SK-N-SH (cell line): Measurements from ENCODE around the gene OXA1L. TPM values are rescaled to one million over a fixed set of nuclear protein-coding genes. Genes with fewer than 3 reads are reported as not detected.

Experiments used
- CTCF ChIA-PET: fragments of 300-600, 350-600 bp; formaldehyde crosslinking; extraction: SDS; loops from one replicate; lab custom pipeline; 2021; lab: Yijun Ruan, JAX
- POLR2A ChIA-PET: fragments of 350-600 bp; sonication (Branson Sonifier 250); formaldehyde crosslinking; extraction: SDS; loops from one replicate; lab custom pipeline; 2020; ENCODE audit warnings: antibody characterized with exemption, inconsistent platforms; lab: Yijun Ruan, JAX
- DNase-seq: peaks from one replicate; pipeline ENCODE4 v3.0.0; 2012
- H2AFZ ChIP-seq: fragments of 200-600 bp; sonication (generic); 2 replicates; pipeline ENCODE4 v1.8.1; 2016; ENCODE audit warnings: antibody characterized with exemption, mild to moderate bottlenecking, low read depth
- H3F3A ChIP-seq: fragments of 200-600 bp; sonication (generic); replicated peaks from 2 replicates; pipeline ENCODE3; 2016; ENCODE audit warnings: antibody characterized with exemption, mild to moderate bottlenecking; ENCODE audit not compliant: insufficient read depth
- H3K27ac ChIP-seq, 2 experiments: fragments of 200-500 bp in 1 of 2; fragments of 200-600 bp in 1 of 2; sonication (Bioruptor generic) in 1 of 2; sonication (generic), shearing (Covaris generic) in 1 of 2; 2 replicates each; pipeline versions ENCODE4 v1.5.1 to v1.6.1; 2014 to 2016; ENCODE audit warnings: low read depth in 2 of 2, inconsistent platforms in 1 of 2, low read length in 1 of 2, mild to moderate bottlenecking in 1 of 2, mixed read lengths in 1 of 2
- H3K27me3 ChIP-seq: fragments of 200-600 bp; sonication (generic), shearing (Covaris generic); 2 replicates; pipeline ENCODE4 v1.6.1; 2016; ENCODE audit warnings: mixed run types; ENCODE audit not compliant: insufficient read depth
- H3K36me3 ChIP-seq, 2 experiments: fragments of 200-500 bp in 1 of 2; fragments of 200-600 bp in 1 of 2; sonication (Bioruptor generic) in 1 of 2; sonication (generic) in 1 of 2; replicated peaks in 1 of 2; 2 replicates each; pipeline versions ENCODE3 to v1.5.1; 2014 to 2016; ENCODE audit warnings: low read length in 1 of 2, mild to moderate bottlenecking in 1 of 2; ENCODE audit not compliant: insufficient read depth in 2 of 2, control insufficient read depth in 1 of 2
- H3K4me1 ChIP-seq, 2 experiments: fragments of 200-500 bp in 1 of 2; fragments of 200-600 bp in 1 of 2; sonication (Bioruptor generic) in 1 of 2; sonication (generic), shearing (Covaris generic) in 1 of 2; 2 replicates each; pipeline versions ENCODE4 v1.5.1 to v1.6.1; 2014 to 2016; ENCODE audit warnings: low read depth in 1 of 2, low read length in 1 of 2, mixed run types in 1 of 2; ENCODE audit not compliant: insufficient read depth in 2 of 2, control insufficient read depth in 1 of 2
- H3K4me2 ChIP-seq: fragments of 200-600 bp; sonication (generic), shearing (Covaris generic); 2 replicates; pipeline ENCODE4 v1.6.1; 2017; ENCODE audit warnings: mixed run types
- H3K4me3 ChIP-seq, 2 experiments: fragments of 200-500 bp in 1 of 2; fragments of 200-600 bp in 1 of 2; sonication (Bioruptor generic) in 1 of 2; sonication (generic), shearing (Covaris generic) in 1 of 2; 2 replicates each; pipeline versions ENCODE4 v1.5.1 to v1.8.1; 2014 to 2016; ENCODE audit warnings: low read depth in 2 of 2, inconsistent platforms in 1 of 2, low read length in 1 of 2, mild to moderate bottlenecking in 1 of 2, mixed read lengths in 1 of 2, moderate library complexity in 1 of 2
- H3K79me2 ChIP-seq: fragments of 200-600 bp; sonication (generic); 2 replicates; pipeline ENCODE4 v1.8.1; 2017; ENCODE audit warnings: mild to moderate bottlenecking; ENCODE audit not compliant: insufficient read depth
- H3K9ac ChIP-seq: fragments of 200-600 bp; sonication (generic); 2 replicates; pipeline ENCODE4 v1.6.1; 2017; ENCODE audit warnings: mixed run types
- H3K9me2 ChIP-seq: fragments of 200-600 bp; sonication (generic); 2 replicates; pipeline ENCODE4 v1.6.1; 2017; ENCODE audit warnings: mixed run types
- H3K9me3 ChIP-seq: fragments of 200-600 bp; sonication (generic); 2 replicates; pipeline ENCODE4 v1.6.1; 2017; ENCODE audit warnings: mixed run types, mild to moderate bottlenecking, moderate library complexity
- H4K20me1 ChIP-seq: fragments of 200-600 bp; sonication (generic); 2 replicates; pipeline ENCODE4 v1.6.1; 2017; ENCODE audit warnings: mild to moderate bottlenecking, mixed run types; ENCODE audit not compliant: insufficient read depth
- ELF1 ChIP-seq: IDR thresholded peaks from 2 replicates; pipeline ENCODE4 v1.4.0; 2012
- FOXM1 ChIP-seq: IDR thresholded peaks from 2 replicates; pipeline ENCODE4 v1.4.0; 2012; ENCODE audit warnings: low read depth, mild to moderate bottlenecking
- GATA2 ChIP-seq: sonication (generic); formaldehyde crosslinking; IDR thresholded peaks from 2 replicates; pipeline ENCODE4 v1.5.0; 2020; ENCODE audit warnings: mild to moderate bottlenecking, missing genetic modification reagents
- MEF2A ChIP-seq: IDR thresholded peaks from 2 replicates; pipeline ENCODE4 v1.4.0; 2012; ENCODE audit warnings: low read depth, borderline replicate concordance
- RAD21 ChIP-seq: IDR thresholded peaks from 2 replicates; pipeline ENCODE4 v1.6.1; 2012; ENCODE audit warnings: mild to moderate bottlenecking, low read length
- REST ChIP-seq: IDR thresholded peaks from 2 replicates; pipeline ENCODE4 v1.6.1; 2012; ENCODE audit warnings: mild to moderate bottlenecking, low read depth, low read length, moderate library complexity
- RFX5 ChIP-seq: IDR thresholded peaks from 2 replicates; pipeline ENCODE4 v1.6.1; 2012; ENCODE audit warnings: mild to moderate bottlenecking, improper control_type of control experiment, low read length
- SIN3A ChIP-seq: IDR thresholded peaks from 2 replicates; pipeline ENCODE4 v1.6.1; 2012; ENCODE audit warnings: low read depth, mild to moderate bottlenecking, low read length, moderate library complexity, borderline replicate concordance
- TEAD4 ChIP-seq: IDR thresholded peaks from 2 replicates; pipeline ENCODE4 v1.4.0; 2012; ENCODE audit warnings: mild to moderate bottlenecking, borderline replicate concordance; ENCODE audit not compliant: insufficient read depth
- USF2 ChIP-seq: fragments of 150-350 bp; IDR thresholded peaks from 2 replicates; pipeline ENCODE4 v1.6.1; 2017; ENCODE audit warnings: antibody characterized with exemption, low read length, low read depth, borderline replicate concordance
- ZBTB33 ChIP-seq: IDR thresholded peaks from 2 replicates; pipeline ENCODE4 v1.4.0; 2012; ENCODE audit warnings: low read depth, borderline replicate concordance
- WGBS: methylation state at CpG from one replicate; pipeline ENCODE4 v1.1.6; 2017; ENCODE audit warnings: low lambda C conversion rate; 5-methylcytosine and 5-hydroxymethylcytosine counted together
- polyA plus RNA-seq, 3 experiments: library from polyadenylated mRNA; depleted of rRNA; stranded (reverse); fragments of >200 nt; gene quantifications; 2 replicates each; pipeline ENCODE4 v1.2.3, GENCODE V29; 2012
- TF ChIP-seq, protein P1 (sequence below): fragments of 200-600 bp; sonication (generic); IDR thresholded peaks from 2 replicates; pipeline ENCODE4 v1.6.1; 2017; ENCODE audit warnings: antibody characterized with exemption, mild to moderate bottlenecking, moderate library complexity

The OXA1L gene
- polyA plus RNA-seq, 1 of the 3 experiments (the other 2 are of a cell fraction) = 119 TPM

DNA sequence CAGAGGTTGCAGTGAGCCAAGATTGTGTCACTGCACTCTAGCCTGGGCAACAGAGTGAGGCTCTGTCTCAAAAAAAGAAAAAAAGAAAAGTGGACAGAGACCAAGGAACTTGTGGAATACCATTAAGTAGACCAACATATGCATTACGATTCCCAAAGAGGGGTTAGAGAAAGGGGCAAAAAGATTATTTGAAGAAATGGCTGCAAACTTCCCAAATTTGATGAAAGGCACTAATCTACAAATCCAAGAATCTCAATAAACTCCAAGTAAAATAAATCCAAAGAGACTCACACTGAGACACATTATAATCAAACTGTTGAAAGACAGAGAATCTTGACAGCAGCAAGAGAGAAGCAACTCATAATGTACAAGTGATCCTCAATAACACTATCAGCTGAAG, 4.8 kb upstream of the OXA1L start (continued):
- TF ChIP-seq REST = no peak
- TF ChIP-seq MEF2A = no peak
- no peak for TF ChIP-seq SIN3A
- TF ChIP-seq FOXM1 = no peak
- TF ChIP-seq ZBTB33 = no peak
- TF ChIP-seq GATA2 (CRISPR knock-in tag) = no peak

GRCh38 chr14:22764382-22764781, 2.1 kb upstream of the OXA1L start:
- Histone ChIP-seq H3K4me3 (no peak overlapping the region), H3F3A (no peaks in the 10 kb centered on the region), H3K9me3 (no peaks in the 10 kb centered on the region), H4K20me1 (no peaks in the 10 kb centered on the region), H3K9me2 (no peaks in the 10 kb centered on the region), H3K27me3 (no peaks in the 10 kb centered on the region), H3K79me2 (peaks cover 28% of the 10 kb centered on the region), H3K9ac (no peak overlapping the region), H3K4me1 (peaks cover 6 to 10% of the 10 kb centered on the region in 2 experiments; a peak in 2 of 4 replicates), H3K4me2 (no peak overlapping the region), H3K36me3 (peaks cover 11 to 13% of the 10 kb centered on the region in 2 experiments), H2AFZ (no peak overlapping the region), H3K27ac (no peak overlapping the region)
- POLR2A ChIA-PET = no interaction called here
- WGBS = 95% methylated on average over 4 of the region's 4 CpGs
- no peak for DNase-seq
- CTCF ChIA-PET = interaction anchor here (1.3 to 1.8 kb wide), 3 partner anchors 33 to 207 kb away, joined by 3 to 5 read pairs (median 5); no protein-coding TSS in a partner anchor
- no peak for TF ChIP-seq USF2
- no peak for TF ChIP-seq ZBTB33
- no peak for TF ChIP-seq TEAD4
- no peak for TF ChIP-seq RFX5
- TF ChIP-seq ELF1 = no peak
- no peak for TF ChIP-seq RAD21
- TF ChIP-seq, protein P1, sequence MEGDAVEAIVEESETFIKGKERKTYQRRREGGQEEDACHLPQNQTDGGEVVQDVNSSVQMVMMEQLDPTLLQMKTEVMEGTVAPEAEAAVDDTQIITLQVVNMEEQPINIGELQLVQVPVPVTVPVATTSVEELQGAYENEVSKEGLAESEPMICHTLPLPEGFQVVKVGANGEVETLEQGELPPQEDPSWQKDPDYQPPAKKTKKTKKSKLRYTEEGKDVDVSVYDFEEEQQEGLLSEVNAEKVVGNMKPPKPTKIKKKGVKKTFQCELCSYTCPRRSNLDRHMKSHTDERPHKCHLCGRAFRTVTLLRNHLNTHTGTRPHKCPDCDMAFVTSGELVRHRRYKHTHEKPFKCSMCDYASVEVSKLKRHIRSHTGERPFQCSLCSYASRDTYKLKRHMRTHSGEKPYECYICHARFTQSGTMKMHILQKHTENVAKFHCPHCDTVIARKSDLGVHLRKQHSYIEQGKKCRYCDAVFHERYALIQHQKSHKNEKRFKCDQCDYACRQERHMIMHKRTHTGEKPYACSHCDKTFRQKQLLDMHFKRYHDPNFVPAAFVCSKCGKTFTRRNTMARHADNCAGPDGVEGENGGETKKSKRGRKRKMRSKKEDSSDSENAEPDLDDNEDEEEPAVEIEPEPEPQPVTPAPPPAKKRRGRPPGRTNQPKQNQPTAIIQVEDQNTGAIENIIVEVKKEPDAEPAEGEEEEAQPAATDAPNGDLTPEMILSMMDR = no peak
